ENCODE measurements around the gene ASTN2.

Gene ASTN2

DNA sequence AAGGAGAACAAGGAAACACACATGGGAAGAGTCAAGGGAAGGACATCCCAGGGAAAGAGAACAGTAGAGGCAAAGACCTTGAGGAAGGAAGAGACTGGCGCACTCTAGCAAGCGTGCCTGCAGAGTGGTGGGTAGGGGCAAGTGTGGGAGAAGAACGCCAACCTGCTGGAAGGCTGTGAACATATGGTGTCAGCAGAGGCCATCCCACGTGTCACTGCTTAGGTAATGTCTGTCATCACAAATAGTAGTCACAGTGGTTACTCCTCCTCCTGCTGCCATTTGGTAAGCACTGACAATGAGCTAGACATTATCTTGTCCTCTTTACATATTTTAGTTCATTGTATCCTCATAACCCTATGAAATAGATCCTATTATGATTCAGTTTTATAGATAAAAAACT, 934.2 kb downstream of the ASTN2 start:
- Histone ChIP-seq H3K9me3 (ENCODE audit: control insufficient read depth, insufficient read depth, low read length) (no peaks in the 10 kb centered on the region), H3K27me3 (ENCODE audit: control insufficient read depth, low read length) (no peaks in the 10 kb centered on the region), H3K4me2 (ENCODE audit: low read length) (no peak overlapping the region), H3K79me2 (ENCODE audit: control insufficient read depth, low read length) (no peaks in the 10 kb centered on the region), H3K9me2 (replicated peaks; ENCODE audit: control insufficient read depth, low read length) (no peaks in the 10 kb centered on the region), H3K4me3 (ENCODE audit: low read length) (no peak overlapping the region), H3K36me3 (ENCODE audit: control insufficient read depth, low read length) (no peaks in the 10 kb centered on the region), H3K27ac (ENCODE audit: low read depth, low read length) (no peak overlapping the region), H4K20me1 (ENCODE audit: control insufficient read depth, insufficient read depth, low read depth, low read length) (no peaks in the 10 kb centered on the region), H3K4me1 (ENCODE audit: control insufficient read depth, low read length) (no peaks in the 10 kb centered on the region), H3F3A (ENCODE audit: control insufficient read depth, insufficient read depth) (no peaks in the 10 kb centered on the region)
- no peak for TF ChIP-seq CTCF (IDR thresholded peaks at IDR 0.05; ENCODE audit: low read depth, low read length, poor library complexity, severe bottlenecking)
- TF ChIP-seq EZH2phosphoT487 (IDR thresholded peaks at IDR 0.05; ENCODE audit: borderline replicate concordance, low read length): no peak

DNA sequence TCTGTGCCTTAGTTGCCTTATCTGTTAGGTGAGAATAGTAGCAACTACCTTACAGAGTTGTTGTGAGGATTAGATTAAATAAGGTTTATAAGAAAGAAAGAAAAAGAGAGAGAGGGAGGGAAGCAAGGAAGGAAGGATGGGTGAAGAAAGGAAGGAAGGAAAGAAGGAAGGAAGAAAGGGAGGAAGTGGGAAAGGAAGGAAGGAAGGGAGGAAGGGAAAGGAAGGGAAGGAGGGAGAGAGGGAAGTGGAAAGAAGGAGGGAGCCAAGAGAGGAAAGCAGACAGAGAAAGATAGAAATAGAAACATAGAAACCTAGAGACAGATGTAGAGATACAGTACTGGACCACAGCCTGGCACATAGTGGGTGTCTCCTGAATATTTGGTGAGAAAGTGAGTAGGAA, 934.9 kb downstream of the ASTN2 start:
- H3K4me2 ChIP-seq (ENCODE audit: low read length): no peak overlapping the region
- H3K9me2 ChIP-seq (replicated peaks; ENCODE audit: control insufficient read depth, low read length): no peaks in the 10 kb centered on the region
- H3K36me3 ChIP-seq (ENCODE audit: control insufficient read depth, low read length): no peaks in the 10 kb centered on the region
- no peaks in the 10 kb centered on the region for H4K20me1 ChIP-seq (ENCODE audit: control insufficient read depth, insufficient read depth, low read depth, low read length)
- H3K4me1 ChIP-seq (ENCODE audit: control insufficient read depth, low read length): no peaks in the 10 kb centered on the region
- H3K4me3 ChIP-seq (ENCODE audit: low read length): no peak overlapping the region
- H3K9me3 ChIP-seq (ENCODE audit: control insufficient read depth, insufficient read depth, low read length): no peaks in the 10 kb centered on the region
- no peak overlapping the region for H3K27ac ChIP-seq (ENCODE audit: low read depth, low read length)
- no peaks in the 10 kb centered on the region for H3K27me3 ChIP-seq (ENCODE audit: control insufficient read depth, low read length)
- H3F3A ChIP-seq (ENCODE audit: control insufficient read depth, insufficient read depth): no peaks in the 10 kb centered on the region
- H3K79me2 ChIP-seq (ENCODE audit: control insufficient read depth, low read length): no peaks in the 10 kb centered on the region
- TF ChIP-seq EZH2phosphoT487 (IDR thresholded peaks at IDR 0.05; ENCODE audit: borderline replicate concordance, low read length) (no peak), CTCF (IDR thresholded peaks at IDR 0.05; ENCODE audit: low read depth, low read length, poor library complexity, severe bottlenecking) (no peak)

DNA sequence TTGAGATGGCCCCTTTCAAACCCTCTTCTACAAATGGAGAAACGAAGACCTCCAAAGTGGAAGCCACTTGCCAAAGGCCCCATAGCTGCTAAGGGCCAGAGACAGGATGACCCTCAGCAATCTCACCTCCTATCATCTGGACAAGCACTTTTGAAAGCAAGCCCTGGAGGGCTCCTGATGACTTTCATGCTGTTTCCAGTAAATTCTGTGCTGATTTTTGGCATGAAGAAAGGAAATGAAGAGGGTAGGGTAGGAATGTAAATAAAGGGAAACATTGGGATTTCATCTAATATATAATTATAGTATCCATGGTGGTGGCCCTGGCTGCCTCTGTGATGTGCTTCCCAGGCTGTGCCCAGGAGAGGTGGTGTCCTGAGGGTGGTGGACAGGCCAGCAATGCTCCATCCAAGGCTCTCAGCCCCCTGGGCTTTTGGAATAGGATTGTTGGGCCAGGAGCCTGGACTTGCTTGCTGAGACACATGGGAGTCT, 935.8 kb downstream of the ASTN2 start:
- Histone ChIP-seq H3K36me3 (ENCODE audit: control insufficient read depth, low read length) (no peaks in the 10 kb centered on the region), H3K9me2 (replicated peaks; ENCODE audit: control insufficient read depth, low read length) (no peaks in the 10 kb centered on the region), H3K27ac (ENCODE audit: low read depth, low read length) (no peak overlapping the region), H3K9me3 (ENCODE audit: control insufficient read depth, insufficient read depth, low read length) (no peaks in the 10 kb centered on the region), H4K20me1 (ENCODE audit: control insufficient read depth, insufficient read depth, low read depth, low read length) (no peaks in the 10 kb centered on the region), H3K27me3 (ENCODE audit: control insufficient read depth, low read length) (no peaks in the 10 kb centered on the region), H3K4me1 (ENCODE audit: control insufficient read depth, low read length) (no peaks in the 10 kb centered on the region), H3K4me3 (ENCODE audit: low read length) (no peak overlapping the region), H3F3A (ENCODE audit: control insufficient read depth, insufficient read depth) (no peaks in the 10 kb centered on the region), H3K4me2 (ENCODE audit: low read length) (no peak overlapping the region), H3K79me2 (ENCODE audit: control insufficient read depth, low read length) (no peaks in the 10 kb centered on the region)
- TF ChIP-seq EZH2phosphoT487 (IDR thresholded peaks at IDR 0.05; ENCODE audit: borderline replicate concordance, low read length) (no peak), CTCF (IDR thresholded peaks at IDR 0.05; ENCODE audit: low read depth, low read length, poor library complexity, severe bottlenecking) (no peak)

Data from DOHH2 (cell line).